WTC11 (cell line): ENCODE measurements around the gene LDLRAD3. TPM values are rescaled to one million over a fixed set of nuclear protein-coding genes. Genes with fewer than 3 reads are reported as not detected.

Experiments
- ATAC-seq: fragments of 200-7000 bp; cut with Tn5 transposase; 2 replicates; pipeline ENCODE4 v1.10.0; 2021; ENCODE audit warnings: mild to moderate bottlenecking, moderate library complexity
- CTCF ChIA-PET: fragments of 300-600 bp; sonication (Branson Sonifier 250); formaldehyde crosslinking; loops from one replicate; lab custom pipeline; 2021; ENCODE audit warnings: antibody characterized with exemption; lab: Charles Lee
- POLR2A ChIA-PET: fragments of 350-600 bp; sonication (Branson Sonifier 250); formaldehyde crosslinking; loops from one replicate; lab custom pipeline; 2021; ENCODE audit warnings: antibody characterized with exemption; lab: Charles Lee
- DNase-seq: peaks from one replicate; pipeline ENCODE4 v3.0.0; 2021; ENCODE audit warnings: low spot score
- H3K27ac Mint-ChIP-seq: 2 replicates; pipeline ENCODE4 v1.8.0; 2021; ENCODE audit warnings: mixed read lengths
- H3K27me3 Mint-ChIP-seq: 2 replicates; pipeline ENCODE4 v1.8.0; 2021; ENCODE audit warnings: low read depth, mild to moderate bottlenecking, moderate library complexity, mixed read lengths
- H3K36me3 Mint-ChIP-seq: 2 replicates; pipeline ENCODE4 v1.8.0; 2021; ENCODE audit warnings: mixed read lengths
- H3K4me1 Mint-ChIP-seq: 2 replicates; pipeline ENCODE4 v1.8.0; 2022; ENCODE audit warnings: mixed read lengths
- H3K4me3 Mint-ChIP-seq: 2 replicates; pipeline ENCODE4 v1.8.0; 2021; ENCODE audit warnings: mild to moderate bottlenecking, moderate library complexity, mixed read lengths
- H3K9me3 Mint-ChIP-seq: 2 replicates; pipeline ENCODE4 v1.8.0; 2021; ENCODE audit warnings: mixed read lengths
- FOXJ3 ChIP-seq: sonication (generic); formaldehyde crosslinking; IDR thresholded peaks from 2 replicates; pipeline ENCODE4 v1.9.0; 2021; ENCODE audit warnings: missing genetic modification reagents, mild to moderate bottlenecking, borderline replicate concordance
- GABPB1 ChIP-seq: sonication (generic); formaldehyde crosslinking; IDR thresholded peaks from 2 replicates; pipeline ENCODE4 v1.8.1; 2023; ENCODE audit warnings: mild to moderate bottlenecking, missing genetic modification reagents
- GTF2I ChIP-seq: fragments of 250-450 bp; sonication (Bioruptor Pico); conservative IDR thresholded peaks from 2 replicates; pipeline ENCODE4 v1.4.0; 2021; ENCODE audit warnings: mild to moderate bottlenecking
- HMGA2 ChIP-seq: fragments of 250-450 bp; sonication (Bioruptor Pico); IDR thresholded peaks from 2 replicates; pipeline ENCODE4 v1.4.0; 2021; ENCODE audit warnings: mild to moderate bottlenecking, moderate library complexity
- JAZF1 ChIP-seq: fragments of 250-450 bp; sonication (Bioruptor Pico); IDR thresholded peaks from 2 replicates; pipeline ENCODE4 v1.9.0; 2021; ENCODE audit warnings: moderate library complexity, mild to moderate bottlenecking, inconsistent platforms
- OVOL2 ChIP-seq: fragments of 250-450 bp; sonication (Bioruptor Pico); IDR thresholded peaks from 2 replicates; pipeline ENCODE4 v1.9.0; 2021; ENCODE audit warnings: mild to moderate bottlenecking, borderline replicate concordance
- PRRX2 ChIP-seq: fragments of 250-450 bp; sonication (Bioruptor Pico); IDR thresholded peaks from 2 replicates; pipeline ENCODE4 v1.8.0; 2021; ENCODE audit warnings: mild to moderate bottlenecking
- RORB ChIP-seq: fragments of 250-450 bp; sonication (Bioruptor Pico); IDR thresholded peaks from 2 replicates; pipeline ENCODE4 v1.9.0; 2021; ENCODE audit warnings: mild to moderate bottlenecking
- TCF7 ChIP-seq: sonication (generic); formaldehyde crosslinking; IDR thresholded peaks from 2 replicates; pipeline ENCODE4 v1.8.0; 2022; ENCODE audit warnings: mild to moderate bottlenecking, low read depth, missing genetic modification reagents, moderate library complexity
- TEAD1 ChIP-seq: sonication (generic); formaldehyde crosslinking; IDR thresholded peaks from 2 replicates; pipeline ENCODE4 v1.8.0; 2022; ENCODE audit warnings: mild to moderate bottlenecking, missing genetic modification reagents
- TEAD4 ChIP-seq: sonication (generic); formaldehyde crosslinking; IDR thresholded peaks from 2 replicates; pipeline ENCODE4 v1.8.0; 2022; ENCODE audit warnings: mild to moderate bottlenecking, missing genetic modification reagents
- TP53 ChIP-seq: sonication (generic); formaldehyde crosslinking; IDR thresholded peaks from 2 replicates; pipeline ENCODE4 v1.8.1; 2023; ENCODE audit warnings: mild to moderate bottlenecking, missing genetic modification reagents
- ZNF121 ChIP-seq: sonication (generic); formaldehyde crosslinking; IDR thresholded peaks from 2 replicates; pipeline ENCODE4 v1.8.0; 2023; ENCODE audit warnings: missing genetic modification reagents
- ZNF232 ChIP-seq: sonication (generic); formaldehyde crosslinking; IDR thresholded peaks from 2 replicates; pipeline ENCODE4 v1.8.0; 2022; ENCODE audit warnings: mild to moderate bottlenecking, missing genetic modification reagents
- ZNF671 ChIP-seq: fragments of 250-450 bp; sonication (Bioruptor Pico); IDR thresholded peaks from 2 replicates; pipeline ENCODE4 v1.8.0; 2021; ENCODE audit warnings: mild to moderate bottlenecking
- total RNA-seq: library from RNA; stranded (reverse); gene quantifications from 3 replicates; pipeline ENCODE4 v1.2.3, GENCODE V29; 2021
- TF ChIP-seq, protein P1 (sequence below): sonication (generic); formaldehyde crosslinking; IDR thresholded peaks from 2 replicates; pipeline ENCODE4 v1.8.1; 2022; ENCODE audit warnings: low read depth, mild to moderate bottlenecking, moderate library complexity, missing genetic modification reagents, borderline replicate concordance
- TF ChIP-seq, protein P2 (sequence below): sonication (generic); formaldehyde crosslinking; IDR thresholded peaks from 2 replicates; pipeline ENCODE4 v1.8.1; 2023; ENCODE audit warnings: mild to moderate bottlenecking, missing genetic modification reagents, moderate library complexity
- TF ChIP-seq, protein P3 (sequence below): sonication (generic); formaldehyde crosslinking; IDR thresholded peaks from 2 replicates; pipeline ENCODE4 v1.8.0; 2023; ENCODE audit warnings: missing genetic modification reagents, mild to moderate bottlenecking, borderline replicate concordance
- TF ChIP-seq, protein P4 (sequence below): fragments of 250-450 bp; sonication (Bioruptor Pico); IDR thresholded peaks from 2 replicates; pipeline ENCODE4 v1.9.0; 2021; ENCODE audit warnings: mild to moderate bottlenecking
- TF ChIP-seq, protein P5 (sequence below): sonication (generic); formaldehyde crosslinking; IDR thresholded peaks from 2 replicates; pipeline ENCODE4 v1.8.1; 2023; ENCODE audit warnings: mild to moderate bottlenecking, missing genetic modification reagents, moderate library complexity
- TF ChIP-seq, protein P6 (sequence below): sonication (generic); formaldehyde crosslinking; IDR thresholded peaks from 2 replicates; pipeline ENCODE4 v1.8.1; 2022; ENCODE audit warnings: low read depth, missing genetic modification reagents, borderline replicate concordance
- TF ChIP-seq, protein P7 (sequence below): sonication (generic); formaldehyde crosslinking; IDR thresholded peaks from 2 replicates; pipeline ENCODE4 v1.8.1; 2023; ENCODE audit warnings: mild to moderate bottlenecking, missing genetic modification reagents

LDLRAD3 gene
- total RNA-seq, 1 experiment from 2014 or later = 14.5 TPM

DNA sequence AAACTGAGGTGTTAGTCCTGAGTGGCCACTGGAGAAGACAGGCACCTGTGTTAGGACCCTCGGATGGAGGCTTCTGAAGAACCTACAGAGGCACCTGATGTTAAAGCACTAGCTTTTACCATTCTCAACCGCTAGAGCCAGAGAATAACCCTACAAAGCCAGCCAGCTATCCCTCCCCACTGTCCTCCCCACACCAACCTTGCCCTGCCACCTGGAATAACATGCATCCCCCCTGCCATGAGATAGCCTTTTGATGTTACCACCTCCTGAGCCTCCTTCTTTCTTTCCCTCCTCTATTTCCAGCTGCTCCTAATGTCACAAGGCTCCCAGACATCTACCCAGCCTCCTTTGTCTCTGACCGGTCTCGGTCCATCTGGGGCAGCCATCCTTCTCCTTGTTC is 317.2 kb downstream of the LDLRAD3 start:
- CTCF ChIA-PET = interaction anchor here (0.6 to 5.9 kb wide), 6 partner anchors 70 to 439 kb away, joined by 3 to 110 read pairs (median 6); no protein-coding TSS in a partner anchor
- Mint-ChIP-seq H3K9me3 (peaks cover 3% of the 10 kb centered on the region; the same call in 1 of the 2 replicates), H3K4me3 (no peak overlapping the region), H3K27me3 (peaks cover 12% of the 10 kb centered on the region), H3K4me1 (peaks cover 5% of the 10 kb centered on the region), H3K36me3 (no peaks in the 10 kb centered on the region), H3K27ac (no peak overlapping the region)
- DNase-seq = no peak
- ATAC-seq = no peak
- TF ChIP-seq, protein P1, sequence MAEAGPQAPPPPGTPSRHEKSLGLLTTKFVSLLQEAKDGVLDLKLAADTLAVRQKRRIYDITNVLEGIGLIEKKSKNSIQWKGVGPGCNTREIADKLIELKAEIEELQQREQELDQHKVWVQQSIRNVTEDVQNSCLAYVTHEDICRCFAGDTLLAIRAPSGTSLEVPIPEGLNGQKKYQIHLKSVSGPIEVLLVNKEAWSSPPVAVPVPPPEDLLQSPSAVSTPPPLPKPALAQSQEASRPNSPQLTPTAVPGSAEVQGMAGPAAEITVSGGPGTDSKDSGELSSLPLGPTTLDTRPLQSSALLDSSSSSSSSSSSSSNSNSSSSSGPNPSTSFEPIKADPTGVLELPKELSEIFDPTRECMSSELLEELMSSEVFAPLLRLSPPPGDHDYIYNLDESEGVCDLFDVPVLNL (CRISPR knock-in tag) = no peak
- TF ChIP-seq, protein P2, sequence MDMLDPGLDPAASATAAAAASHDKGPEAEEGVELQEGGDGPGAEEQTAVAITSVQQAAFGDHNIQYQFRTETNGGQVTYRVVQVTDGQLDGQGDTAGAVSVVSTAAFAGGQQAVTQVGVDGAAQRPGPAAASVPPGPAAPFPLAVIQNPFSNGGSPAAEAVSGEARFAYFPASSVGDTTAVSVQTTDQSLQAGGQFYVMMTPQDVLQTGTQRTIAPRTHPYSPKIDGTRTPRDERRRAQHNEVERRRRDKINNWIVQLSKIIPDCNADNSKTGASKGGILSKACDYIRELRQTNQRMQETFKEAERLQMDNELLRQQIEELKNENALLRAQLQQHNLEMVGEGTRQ (CRISPR knock-in tag) = no peak
- TF ChIP-seq RORB (CRISPR knock-in tag) (no peak), ZNF671 (CRISPR knock-in tag) (no peak), FOXJ3 (CRISPR knock-in tag) (no peak), TEAD4 (CRISPR knock-in tag) (no peak), TEAD1 (no peak), PRRX2 (no peak), GTF2I (no peak), HMGA2 (CRISPR knock-in tag) (no peak), OVOL2 (CRISPR knock-in tag) (no peak), ZNF121 (CRISPR knock-in tag) (no peak)
- TF ChIP-seq, protein P3, sequence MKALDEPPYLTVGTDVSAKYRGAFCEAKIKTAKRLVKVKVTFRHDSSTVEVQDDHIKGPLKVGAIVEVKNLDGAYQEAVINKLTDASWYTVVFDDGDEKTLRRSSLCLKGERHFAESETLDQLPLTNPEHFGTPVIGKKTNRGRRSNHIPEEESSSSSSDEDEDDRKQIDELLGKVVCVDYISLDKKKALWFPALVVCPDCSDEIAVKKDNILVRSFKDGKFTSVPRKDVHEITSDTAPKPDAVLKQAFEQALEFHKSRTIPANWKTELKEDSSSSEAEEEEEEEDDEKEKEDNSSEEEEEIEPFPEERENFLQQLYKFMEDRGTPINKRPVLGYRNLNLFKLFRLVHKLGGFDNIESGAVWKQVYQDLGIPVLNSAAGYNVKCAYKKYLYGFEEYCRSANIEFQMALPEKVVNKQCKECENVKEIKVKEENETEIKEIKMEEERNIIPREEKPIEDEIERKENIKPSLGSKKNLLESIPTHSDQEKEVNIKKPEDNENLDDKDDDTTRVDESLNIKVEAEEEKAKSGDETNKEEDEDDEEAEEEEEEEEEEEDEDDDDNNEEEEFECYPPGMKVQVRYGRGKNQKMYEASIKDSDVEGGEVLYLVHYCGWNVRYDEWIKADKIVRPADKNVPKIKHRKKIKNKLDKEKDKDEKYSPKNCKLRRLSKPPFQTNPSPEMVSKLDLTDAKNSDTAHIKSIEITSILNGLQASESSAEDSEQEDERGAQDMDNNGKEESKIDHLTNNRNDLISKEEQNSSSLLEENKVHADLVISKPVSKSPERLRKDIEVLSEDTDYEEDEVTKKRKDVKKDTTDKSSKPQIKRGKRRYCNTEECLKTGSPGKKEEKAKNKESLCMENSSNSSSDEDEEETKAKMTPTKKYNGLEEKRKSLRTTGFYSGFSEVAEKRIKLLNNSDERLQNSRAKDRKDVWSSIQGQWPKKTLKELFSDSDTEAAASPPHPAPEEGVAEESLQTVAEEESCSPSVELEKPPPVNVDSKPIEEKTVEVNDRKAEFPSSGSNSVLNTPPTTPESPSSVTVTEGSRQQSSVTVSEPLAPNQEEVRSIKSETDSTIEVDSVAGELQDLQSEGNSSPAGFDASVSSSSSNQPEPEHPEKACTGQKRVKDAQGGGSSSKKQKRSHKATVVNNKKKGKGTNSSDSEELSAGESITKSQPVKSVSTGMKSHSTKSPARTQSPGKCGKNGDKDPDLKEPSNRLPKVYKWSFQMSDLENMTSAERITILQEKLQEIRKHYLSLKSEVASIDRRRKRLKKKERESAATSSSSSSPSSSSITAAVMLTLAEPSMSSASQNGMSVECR (CRISPR knock-in tag) = no peak
- TF ChIP-seq, protein P4, sequence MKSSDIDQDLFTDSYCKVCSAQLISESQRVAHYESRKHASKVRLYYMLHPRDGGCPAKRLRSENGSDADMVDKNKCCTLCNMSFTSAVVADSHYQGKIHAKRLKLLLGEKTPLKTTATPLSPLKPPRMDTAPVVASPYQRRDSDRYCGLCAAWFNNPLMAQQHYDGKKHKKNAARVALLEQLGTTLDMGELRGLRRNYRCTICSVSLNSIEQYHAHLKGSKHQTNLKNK (CRISPR knock-in tag) = no peak
- TF ChIP-seq, protein P5, sequence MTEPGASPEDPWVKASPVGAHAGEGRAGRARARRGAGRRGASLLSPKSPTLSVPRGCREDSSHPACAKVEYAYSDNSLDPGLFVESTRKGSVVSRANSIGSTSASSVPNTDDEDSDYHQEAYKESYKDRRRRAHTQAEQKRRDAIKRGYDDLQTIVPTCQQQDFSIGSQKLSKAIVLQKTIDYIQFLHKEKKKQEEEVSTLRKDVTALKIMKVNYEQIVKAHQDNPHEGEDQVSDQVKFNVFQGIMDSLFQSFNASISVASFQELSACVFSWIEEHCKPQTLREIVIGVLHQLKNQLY (CRISPR knock-in tag) = no peak
- POLR2A ChIA-PET = interaction anchor here (0.6 kb wide), 1 partner anchor 296 kb away, joined by 3 read pairs; no protein-coding TSS in a partner anchor

DNA sequence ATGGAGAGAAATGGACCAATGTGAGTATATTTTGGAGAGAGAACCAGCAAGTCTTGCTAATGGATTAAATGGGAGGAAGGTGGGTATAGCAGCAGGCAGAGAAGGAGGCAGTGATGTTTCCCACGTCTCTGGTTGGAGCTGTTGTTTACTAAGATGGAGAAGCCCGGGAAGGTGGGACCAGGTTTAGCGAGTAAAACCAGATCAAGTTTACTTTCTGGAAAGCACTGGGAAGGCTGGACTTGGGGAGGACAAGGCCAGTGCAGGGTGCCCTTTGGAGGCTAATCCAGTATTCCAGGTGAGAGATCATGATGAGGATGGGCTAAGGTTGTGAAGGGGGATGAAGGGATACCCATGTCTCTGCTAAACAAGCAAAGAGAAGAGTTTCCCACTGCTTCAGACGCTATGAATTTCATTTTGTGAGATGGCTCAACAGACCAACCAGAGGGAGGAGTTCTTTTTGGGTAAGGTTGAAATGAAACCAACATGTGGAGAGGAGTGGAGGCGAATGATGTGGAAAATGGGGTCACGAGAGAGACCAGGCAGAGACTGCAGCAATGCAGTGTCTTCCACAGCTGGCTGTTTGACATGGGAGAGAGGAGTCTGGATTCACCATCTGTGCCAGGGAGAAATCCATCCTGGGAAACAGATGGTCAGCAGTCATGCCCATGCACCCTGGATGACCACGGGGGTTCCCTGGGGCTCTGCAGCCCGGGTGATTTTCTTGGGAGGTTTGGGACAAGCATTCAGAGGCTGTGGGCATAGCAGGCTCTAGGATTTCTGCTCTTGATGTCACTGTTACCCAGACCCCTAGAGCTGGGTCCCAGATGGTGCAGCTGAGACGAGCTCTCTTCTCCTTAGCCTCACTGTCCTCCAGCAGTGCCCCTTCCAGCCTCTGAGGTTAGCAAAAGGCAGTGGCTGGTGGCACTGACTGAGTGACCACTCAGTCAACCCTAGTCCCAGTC is 320.4 kb downstream of the LDLRAD3 start:
- POLR2A ChIA-PET = no interaction called here
- Mint-ChIP-seq H3K36me3 (no peaks in the 10 kb centered on the region), H3K27me3 (peaks cover 2% of the 10 kb centered on the region), H3K9me3 (no peaks in the 10 kb centered on the region)
- CTCF ChIA-PET = interaction anchor here (1.0 to 5.9 kb wide), 8 partner anchors 12 to 739 kb away, joined by 3 to 109 read pairs (median 4); partner anchors contain the start of gene PAMR1
- TF ChIP-seq TCF7 (no peak), ZNF232 (CRISPR knock-in tag) (no peak), JAZF1 (no peak), TP53 (CRISPR knock-in tag) (no peak), GABPB1 (CRISPR knock-in tag) (no peak)
- TF ChIP-seq, protein P6, sequence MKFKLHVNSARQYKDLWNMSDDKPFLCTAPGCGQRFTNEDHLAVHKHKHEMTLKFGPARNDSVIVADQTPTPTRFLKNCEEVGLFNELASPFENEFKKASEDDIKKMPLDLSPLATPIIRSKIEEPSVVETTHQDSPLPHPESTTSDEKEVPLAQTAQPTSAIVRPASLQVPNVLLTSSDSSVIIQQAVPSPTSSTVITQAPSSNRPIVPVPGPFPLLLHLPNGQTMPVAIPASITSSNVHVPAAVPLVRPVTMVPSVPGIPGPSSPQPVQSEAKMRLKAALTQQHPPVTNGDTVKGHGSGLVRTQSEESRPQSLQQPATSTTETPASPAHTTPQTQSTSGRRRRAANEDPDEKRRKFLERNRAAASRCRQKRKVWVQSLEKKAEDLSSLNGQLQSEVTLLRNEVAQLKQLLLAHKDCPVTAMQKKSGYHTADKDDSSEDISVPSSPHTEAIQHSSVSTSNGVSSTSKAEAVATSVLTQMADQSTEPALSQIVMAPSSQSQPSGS (CRISPR knock-in tag) = no peak
- TF ChIP-seq, protein P7, sequence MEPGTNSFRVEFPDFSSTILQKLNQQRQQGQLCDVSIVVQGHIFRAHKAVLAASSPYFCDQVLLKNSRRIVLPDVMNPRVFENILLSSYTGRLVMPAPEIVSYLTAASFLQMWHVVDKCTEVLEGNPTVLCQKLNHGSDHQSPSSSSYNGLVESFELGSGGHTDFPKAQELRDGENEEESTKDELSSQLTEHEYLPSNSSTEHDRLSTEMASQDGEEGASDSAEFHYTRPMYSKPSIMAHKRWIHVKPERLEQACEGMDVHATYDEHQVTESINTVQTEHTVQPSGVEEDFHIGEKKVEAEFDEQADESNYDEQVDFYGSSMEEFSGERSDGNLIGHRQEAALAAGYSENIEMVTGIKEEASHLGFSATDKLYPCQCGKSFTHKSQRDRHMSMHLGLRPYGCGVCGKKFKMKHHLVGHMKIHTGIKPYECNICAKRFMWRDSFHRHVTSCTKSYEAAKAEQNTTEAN (CRISPR knock-in tag) = no peak
- TF ChIP-seq, all 79 proteins: peak for 0
- Mint-ChIP-seq H3K4me1 (peaks cover 2% of the 10 kb centered on the region), H3K27ac (no peak overlapping the region; the same call in 1 of the 2 replicates), H3K4me3 (no peak overlapping the region)
- 0 out of 2 replicates have a peak, but pooled peaks have one; percentile 7 for ATAC-seq
- DNase-seq = no peak
